ENCODE measurements around the gene ACACB. TPM values are rescaled to one million over a fixed set of nuclear protein-coding genes. Genes with fewer than 3 reads are reported as not detected.

ACACB gene
- total RNA-seq, 1 donor from 2014 or later = 1.7 TPM

DNA sequence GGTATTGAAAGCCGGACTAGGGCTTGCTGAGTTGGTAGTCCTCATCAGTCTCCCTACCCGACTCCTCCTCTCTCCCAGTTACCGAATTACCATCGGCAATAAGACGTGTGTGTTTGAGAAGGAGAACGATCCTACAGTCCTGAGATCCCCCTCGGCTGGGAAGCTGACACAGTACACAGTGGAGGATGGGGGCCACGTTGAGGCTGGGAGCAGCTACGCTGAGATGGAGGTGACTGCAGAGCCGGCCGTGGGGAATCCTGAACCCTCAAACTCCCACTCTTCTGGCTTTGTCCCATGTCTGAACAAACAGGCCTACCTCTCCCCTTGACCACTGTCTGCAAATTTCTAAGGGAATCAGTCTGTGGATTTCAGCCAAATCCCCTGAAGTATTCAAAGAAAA lies 82.9 kb downstream of the ACACB start:
- no peak overlapping the region for H3K4me3 Mint-ChIP-seq (ENCODE audit: unreplicated experiment)
- H3K27ac Mint-ChIP-seq (ENCODE audit: unreplicated experiment) = no peak overlapping the region
- H3K27me3 Mint-ChIP-seq (ENCODE audit: unreplicated experiment) = peaks cover 1% of the 10 kb centered on the region
- DNase-seq (ENCODE audit: low spot score) = no peak
- H3K4me1 Mint-ChIP-seq (ENCODE audit: unreplicated experiment) = no peaks in the 10 kb centered on the region
- no peaks in the 10 kb centered on the region for H3K36me3 Mint-ChIP-seq (ENCODE audit: low read depth, unreplicated experiment)
- TF ChIP-seq, protein P1, sequence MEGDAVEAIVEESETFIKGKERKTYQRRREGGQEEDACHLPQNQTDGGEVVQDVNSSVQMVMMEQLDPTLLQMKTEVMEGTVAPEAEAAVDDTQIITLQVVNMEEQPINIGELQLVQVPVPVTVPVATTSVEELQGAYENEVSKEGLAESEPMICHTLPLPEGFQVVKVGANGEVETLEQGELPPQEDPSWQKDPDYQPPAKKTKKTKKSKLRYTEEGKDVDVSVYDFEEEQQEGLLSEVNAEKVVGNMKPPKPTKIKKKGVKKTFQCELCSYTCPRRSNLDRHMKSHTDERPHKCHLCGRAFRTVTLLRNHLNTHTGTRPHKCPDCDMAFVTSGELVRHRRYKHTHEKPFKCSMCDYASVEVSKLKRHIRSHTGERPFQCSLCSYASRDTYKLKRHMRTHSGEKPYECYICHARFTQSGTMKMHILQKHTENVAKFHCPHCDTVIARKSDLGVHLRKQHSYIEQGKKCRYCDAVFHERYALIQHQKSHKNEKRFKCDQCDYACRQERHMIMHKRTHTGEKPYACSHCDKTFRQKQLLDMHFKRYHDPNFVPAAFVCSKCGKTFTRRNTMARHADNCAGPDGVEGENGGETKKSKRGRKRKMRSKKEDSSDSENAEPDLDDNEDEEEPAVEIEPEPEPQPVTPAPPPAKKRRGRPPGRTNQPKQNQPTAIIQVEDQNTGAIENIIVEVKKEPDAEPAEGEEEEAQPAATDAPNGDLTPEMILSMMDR (IDR thresholded peaks at IDR 0.05; ENCODE audit: unreplicated experiment) = no peak
- no peaks in the 10 kb centered on the region for H3K9me3 Mint-ChIP-seq (ENCODE audit: unreplicated experiment)

DNA sequence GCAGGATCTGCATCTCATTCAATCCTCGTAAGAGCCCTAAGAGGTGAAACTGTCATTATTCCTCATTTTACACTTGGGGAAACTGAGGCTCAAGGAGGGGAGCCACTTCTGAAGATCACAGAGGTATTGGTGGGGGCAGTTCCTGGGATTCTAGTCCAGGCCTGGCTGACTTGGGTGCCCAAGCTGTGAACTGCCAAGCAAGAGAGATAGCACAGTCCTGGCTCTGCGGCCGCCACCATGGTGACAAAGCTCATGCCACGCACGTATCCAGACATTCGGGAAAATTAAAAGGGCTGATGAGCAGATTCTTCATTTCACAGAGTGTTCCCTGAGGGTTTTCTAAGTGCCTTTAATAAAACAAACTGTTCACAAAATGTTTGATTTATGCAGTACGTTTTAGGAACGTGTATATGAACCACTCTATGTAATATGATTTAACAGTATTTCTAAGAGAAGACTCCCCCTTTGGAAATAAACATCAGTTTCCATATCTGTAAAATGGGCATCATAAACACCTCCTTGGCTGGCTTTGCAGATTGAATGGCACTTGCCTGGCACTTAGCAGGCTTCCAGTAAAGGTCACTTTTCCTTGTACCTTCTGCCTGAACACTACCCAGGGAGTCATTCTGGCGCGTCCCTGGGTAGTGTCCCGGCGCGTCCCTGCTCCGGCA lies 84.6 kb downstream of the ACACB start:
- Mint-ChIP-seq H3K9me3 (ENCODE audit: unreplicated experiment) (no peaks in the 10 kb centered on the region), H3K27me3 (ENCODE audit: unreplicated experiment) (peaks cover 1% of the 10 kb centered on the region), H3K4me1 (ENCODE audit: unreplicated experiment) (no peaks in the 10 kb centered on the region), H3K4me3 (ENCODE audit: unreplicated experiment) (no peak overlapping the region), H3K27ac (ENCODE audit: unreplicated experiment) (no peak overlapping the region), H3K36me3 (ENCODE audit: low read depth, unreplicated experiment) (no peaks in the 10 kb centered on the region)
- DNase-seq (ENCODE audit: low spot score) = no peak
- TF ChIP-seq, protein P1 (IDR thresholded peaks at IDR 0.05; ENCODE audit: unreplicated experiment) = no peak

DNA sequence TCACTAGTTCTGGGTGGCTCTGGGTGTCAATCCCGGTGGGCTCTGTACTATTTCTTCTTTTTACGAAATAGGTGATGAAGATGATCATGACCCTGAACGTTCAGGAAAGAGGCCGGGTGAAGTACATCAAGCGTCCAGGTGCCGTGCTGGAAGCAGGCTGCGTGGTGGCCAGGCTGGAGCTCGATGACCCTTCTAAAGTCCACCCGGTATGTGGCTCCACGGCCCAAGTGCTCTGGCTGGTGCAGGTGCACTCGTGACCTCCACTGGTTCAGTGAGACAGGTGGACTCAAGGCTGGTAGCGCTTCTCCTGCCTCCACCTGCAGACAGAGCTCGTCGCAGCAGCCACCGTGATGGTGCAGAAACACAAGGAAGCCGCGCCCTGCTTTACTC lies 85.1 kb downstream of the ACACB start:
- H3K27me3 Mint-ChIP-seq (ENCODE audit: unreplicated experiment) = peaks cover 3% of the 10 kb centered on the region
- H3K4me1 Mint-ChIP-seq (ENCODE audit: unreplicated experiment) = no peaks in the 10 kb centered on the region
- H3K4me3 Mint-ChIP-seq (ENCODE audit: unreplicated experiment) = no peak overlapping the region
- H3K27ac Mint-ChIP-seq (ENCODE audit: unreplicated experiment) = no peak overlapping the region
- DNase-seq (ENCODE audit: low spot score) = no peak
- TF ChIP-seq, protein P1 (IDR thresholded peaks at IDR 0.05; ENCODE audit: unreplicated experiment) = no peak
- no peaks in the 10 kb centered on the region for H3K9me3 Mint-ChIP-seq (ENCODE audit: unreplicated experiment)
- H3K36me3 Mint-ChIP-seq (ENCODE audit: low read depth, unreplicated experiment) = no peaks in the 10 kb centered on the region

DNA sequence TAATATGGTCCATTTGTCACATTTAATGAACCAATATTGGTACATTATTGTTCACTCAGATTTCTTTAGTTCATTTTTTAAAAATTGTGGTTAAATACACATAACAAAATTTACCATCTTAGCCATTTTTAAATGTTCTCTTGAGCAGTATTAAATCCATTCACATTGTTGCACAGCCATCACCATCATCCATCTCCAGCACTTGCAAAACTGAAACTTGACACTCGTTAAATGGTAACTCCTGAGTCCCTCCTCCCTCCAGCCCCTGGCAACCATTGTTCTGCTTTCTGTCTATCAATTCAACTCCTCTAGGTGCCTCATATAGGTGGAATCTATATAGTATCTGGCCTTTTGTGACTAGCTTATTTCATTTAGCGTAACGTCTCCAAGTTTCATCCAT lies 86.4 kb downstream of the ACACB start:
- Mint-ChIP-seq H3K36me3 (ENCODE audit: low read depth, unreplicated experiment) (no peaks in the 10 kb centered on the region), H3K27me3 (ENCODE audit: unreplicated experiment) (peaks cover 5% of the 10 kb centered on the region), H3K4me3 (ENCODE audit: unreplicated experiment) (no peak overlapping the region), H3K27ac (ENCODE audit: unreplicated experiment) (no peak overlapping the region), H3K9me3 (ENCODE audit: unreplicated experiment) (no peaks in the 10 kb centered on the region), H3K4me1 (ENCODE audit: unreplicated experiment) (no peaks in the 10 kb centered on the region)
- no peak for DNase-seq (ENCODE audit: low spot score)
- TF ChIP-seq, protein P1 (IDR thresholded peaks at IDR 0.05; ENCODE audit: unreplicated experiment) = no peak

DNA sequence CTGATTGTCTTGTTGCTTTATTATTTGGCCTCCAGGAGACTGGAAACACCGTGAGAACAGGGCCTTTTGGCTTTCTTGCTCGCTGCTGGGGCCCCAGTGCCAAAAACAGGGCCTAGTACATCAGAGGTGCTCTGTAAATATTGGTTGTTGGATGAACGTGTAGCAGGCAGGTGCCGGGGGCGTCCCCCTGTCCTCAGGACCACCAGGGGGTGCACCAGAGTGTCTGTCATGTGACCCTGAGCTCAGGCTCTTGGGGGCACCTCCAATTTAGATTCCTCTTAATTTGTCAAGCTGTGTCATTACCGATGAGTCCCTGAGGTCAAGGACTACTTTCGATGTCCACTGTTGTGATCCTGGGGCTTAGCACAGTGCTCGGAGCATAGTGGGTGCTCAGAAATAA lies 87.1 kb downstream of the ACACB start:
- Mint-ChIP-seq H3K4me1 (ENCODE audit: unreplicated experiment) (no peaks in the 10 kb centered on the region), H3K4me3 (ENCODE audit: unreplicated experiment) (no peak overlapping the region), H3K27ac (ENCODE audit: unreplicated experiment) (no peak overlapping the region), H3K27me3 (ENCODE audit: unreplicated experiment) (peaks cover 3% of the 10 kb centered on the region), H3K36me3 (ENCODE audit: low read depth, unreplicated experiment) (no peaks in the 10 kb centered on the region), H3K9me3 (ENCODE audit: unreplicated experiment) (no peaks in the 10 kb centered on the region)
- TF ChIP-seq, protein P1 (IDR thresholded peaks at IDR 0.05; ENCODE audit: unreplicated experiment) = no peak
- no peak for DNase-seq (ENCODE audit: low spot score)
